ENCODE measurements around the gene MANBA.

The MANBA gene

DNA sequence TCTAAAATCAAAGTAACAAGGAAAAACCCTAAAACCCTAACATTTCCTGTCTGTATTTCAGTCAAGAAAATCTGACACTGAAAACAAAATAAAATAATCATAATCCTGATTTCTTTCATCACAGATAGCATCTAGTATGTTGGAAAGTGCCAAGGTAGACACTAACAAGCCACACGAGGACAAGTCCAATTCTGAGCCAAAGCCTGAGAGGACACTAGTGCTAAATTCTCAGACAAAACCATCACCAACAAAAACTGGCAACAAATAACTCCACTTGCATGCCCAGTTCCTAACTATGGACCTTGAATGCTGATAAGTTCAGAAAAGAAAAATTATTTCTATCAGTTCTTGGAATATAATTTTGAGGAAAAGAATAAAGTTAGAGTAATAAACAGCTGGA is 113.7 kb downstream of the MANBA start:
- Histone ChIP-seq H3K36me3 (ENCODE audit: insufficient read depth, low read length) (no peaks in the 10 kb centered on the region), H3K9me3 (ENCODE audit: control insufficient read depth, insufficient read depth, low read length) (no peaks in the 10 kb centered on the region), H3K9ac (ENCODE audit: low read depth, low read length) (no peak overlapping the region), H3K4me1 (ENCODE audit: insufficient read depth, low read length) (no peaks in the 10 kb centered on the region)

DNA sequence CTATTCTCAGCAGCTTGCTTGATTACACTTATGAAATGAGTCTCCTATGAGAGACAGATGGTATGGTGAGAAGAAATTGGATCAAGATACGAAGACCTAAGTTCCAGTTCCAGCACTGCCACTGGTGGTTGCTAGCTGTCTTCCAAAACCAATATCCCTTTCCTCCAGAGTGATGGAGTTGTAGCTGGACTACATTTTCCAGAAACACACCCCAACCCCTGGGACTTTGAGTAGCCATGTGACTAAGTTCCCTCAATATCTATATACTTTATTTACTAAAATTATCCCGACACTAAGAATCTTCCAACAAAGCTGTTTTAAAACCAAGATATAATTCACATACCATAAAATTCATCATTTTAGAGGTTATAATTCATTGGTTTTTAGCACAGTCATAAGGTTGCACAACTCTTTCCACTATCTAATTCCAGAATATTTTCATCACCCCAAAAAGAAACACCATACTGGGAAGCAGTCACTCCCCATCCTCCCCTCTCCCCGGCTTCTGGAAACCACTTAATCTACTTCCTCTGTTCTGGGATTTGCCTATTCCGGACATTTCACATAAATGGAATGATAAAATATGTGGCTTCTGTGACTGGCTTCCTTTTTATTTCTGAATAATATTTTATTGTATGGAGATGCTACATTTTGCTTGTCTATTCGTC is 118.0 kb downstream of the MANBA start:
- no peaks in the 10 kb centered on the region for H3K36me3 ChIP-seq (ENCODE audit: insufficient read depth, low read length)
- H3K9me3 ChIP-seq (ENCODE audit: control insufficient read depth, insufficient read depth, low read length): no peaks in the 10 kb centered on the region
- no peaks in the 10 kb centered on the region for H3K4me1 ChIP-seq (ENCODE audit: insufficient read depth, low read length)
- no peak overlapping the region for H3K9ac ChIP-seq (ENCODE audit: low read depth, low read length)

DNA sequence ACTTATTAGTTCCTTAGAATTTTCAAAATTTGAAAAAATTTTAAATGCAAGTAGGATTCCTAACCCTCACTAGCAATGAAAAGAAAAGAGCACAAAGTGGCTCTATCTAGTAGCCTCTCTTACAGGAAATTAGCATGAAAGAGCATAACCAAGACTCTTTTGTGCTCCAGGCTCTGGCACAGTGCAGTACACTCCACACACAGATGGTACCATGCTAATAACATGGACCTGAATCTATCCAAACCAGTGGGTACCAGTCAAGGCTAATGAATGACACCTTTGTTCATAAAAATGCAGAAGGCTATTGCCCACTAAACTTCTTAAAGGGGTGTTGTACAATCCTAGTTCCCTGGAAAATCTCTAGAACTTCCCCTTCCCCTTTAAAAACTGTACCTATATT is 119.0 kb downstream of the MANBA start:
- no peaks in the 10 kb centered on the region for H3K4me1 ChIP-seq (ENCODE audit: insufficient read depth, low read length)
- H3K9me3 ChIP-seq (ENCODE audit: control insufficient read depth, insufficient read depth, low read length): no peaks in the 10 kb centered on the region

DNA sequence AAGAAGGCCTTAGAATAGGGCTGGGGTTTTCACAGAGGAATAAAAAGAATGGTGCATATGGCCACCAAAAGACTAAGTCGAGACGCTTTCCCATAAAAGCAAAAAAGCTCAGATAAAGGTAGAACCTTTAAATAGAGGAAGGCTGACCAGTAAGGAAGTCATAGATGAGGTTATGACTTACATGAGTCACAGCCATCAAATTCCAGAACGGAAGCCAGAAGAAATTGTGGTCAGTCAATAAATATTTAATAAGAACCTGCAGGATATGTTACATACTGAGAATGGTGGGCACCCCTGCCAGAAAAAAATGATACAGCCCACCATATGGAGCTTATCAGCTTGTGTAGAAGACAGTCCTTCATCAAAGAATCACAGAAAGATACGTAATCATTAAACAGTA is 120.1 kb downstream of the MANBA start:
- no peak overlapping the region for H3K9ac ChIP-seq (ENCODE audit: low read depth, low read length)
- H3K36me3 ChIP-seq (ENCODE audit: insufficient read depth, low read length): no peaks in the 10 kb centered on the region
- no peaks in the 10 kb centered on the region for H3K9me3 ChIP-seq (ENCODE audit: control insufficient read depth, insufficient read depth, low read length)
- no peaks in the 10 kb centered on the region for H3K4me1 ChIP-seq (ENCODE audit: insufficient read depth, low read length)

More for the DNA sequence above, 119.0 kb downstream of the MANBA start:
- Histone ChIP-seq H3K9ac (ENCODE audit: low read depth, low read length) (no peak overlapping the region), H3K36me3 (ENCODE audit: insufficient read depth, low read length) (no peaks in the 10 kb centered on the region)

DNA sequence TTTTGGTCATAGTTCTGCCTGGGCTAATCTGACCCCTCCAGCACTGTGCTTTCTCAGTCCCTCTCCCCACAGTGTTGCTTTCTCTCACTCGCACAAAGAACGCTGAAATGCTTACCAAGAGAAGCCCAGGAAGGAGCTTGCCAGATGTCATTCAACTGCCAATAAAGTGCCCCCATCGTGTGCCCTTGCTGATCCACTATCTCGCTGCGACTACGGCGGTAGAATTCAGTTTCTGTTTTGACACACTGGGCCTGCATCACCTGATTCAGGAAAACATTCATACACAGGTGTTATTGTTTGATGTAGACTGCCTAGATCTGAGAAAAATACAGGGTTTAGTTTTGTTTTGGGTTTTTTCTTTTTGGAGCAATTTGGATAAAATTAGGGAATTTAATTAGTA is 121.2 kb downstream of the MANBA start:
- Histone ChIP-seq H3K9me3 (ENCODE audit: control insufficient read depth, insufficient read depth, low read length) (no peaks in the 10 kb centered on the region), H3K36me3 (ENCODE audit: insufficient read depth, low read length) (no peaks in the 10 kb centered on the region), H3K9ac (ENCODE audit: low read depth, low read length) (no peak overlapping the region), H3K4me1 (ENCODE audit: insufficient read depth, low read length) (no peaks in the 10 kb centered on the region)

DNA sequence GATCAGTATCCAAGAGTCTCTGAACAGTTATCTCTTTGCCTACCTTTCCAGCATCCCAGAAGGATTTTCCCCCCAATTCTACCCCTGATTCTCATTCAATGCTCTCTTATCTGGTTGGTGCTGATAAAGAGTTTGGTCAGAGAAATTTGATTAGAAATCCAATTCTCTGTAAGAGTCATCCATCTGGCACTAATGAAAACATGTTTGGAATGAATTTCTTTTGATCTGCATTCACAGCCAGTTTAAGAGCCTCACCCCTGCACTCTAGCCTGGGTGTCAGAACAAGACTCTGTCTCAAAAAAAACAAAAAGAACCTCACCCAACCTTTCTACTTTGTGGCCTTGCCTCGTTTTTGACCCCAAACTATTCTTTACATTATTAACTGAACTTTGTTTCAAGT is 122.1 kb downstream of the MANBA start:
- H3K36me3 ChIP-seq (ENCODE audit: insufficient read depth, low read length): no peaks in the 10 kb centered on the region
- no peak overlapping the region for H3K9ac ChIP-seq (ENCODE audit: low read depth, low read length)
- H3K9me3 ChIP-seq (ENCODE audit: control insufficient read depth, insufficient read depth, low read length): no peaks in the 10 kb centered on the region

DNA sequence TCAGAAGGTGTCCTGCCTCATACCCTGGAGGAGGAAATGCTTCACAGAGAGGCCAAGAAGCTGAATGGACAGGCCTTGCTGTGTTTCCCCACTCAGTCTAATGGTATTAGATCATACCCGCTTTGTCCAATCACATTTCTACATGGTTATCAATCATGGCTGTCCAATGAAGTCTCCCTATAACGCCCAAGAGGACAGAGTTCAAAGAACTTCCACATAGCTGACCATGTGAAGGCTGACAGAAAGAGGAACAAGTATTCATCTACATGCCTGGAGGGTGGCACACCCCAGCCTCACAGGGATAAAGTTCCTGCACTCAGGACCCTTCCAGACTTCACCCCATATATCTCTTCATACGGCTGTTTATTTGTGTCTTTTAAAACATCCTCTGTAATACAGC is 123.4 kb downstream of the MANBA start:
- H3K9me3 ChIP-seq (ENCODE audit: control insufficient read depth, insufficient read depth, low read length): no peaks in the 10 kb centered on the region
- H3K36me3 ChIP-seq (ENCODE audit: insufficient read depth, low read length): no peaks in the 10 kb centered on the region
- no peak overlapping the region for H3K9ac ChIP-seq (ENCODE audit: low read depth, low read length)
- H3K4me1 ChIP-seq (ENCODE audit: insufficient read depth, low read length): no peaks in the 10 kb centered on the region

More for the DNA sequence above, 122.1 kb downstream of the MANBA start:
- H3K4me1 ChIP-seq (ENCODE audit: insufficient read depth, low read length): no peaks in the 10 kb centered on the region

DNA sequence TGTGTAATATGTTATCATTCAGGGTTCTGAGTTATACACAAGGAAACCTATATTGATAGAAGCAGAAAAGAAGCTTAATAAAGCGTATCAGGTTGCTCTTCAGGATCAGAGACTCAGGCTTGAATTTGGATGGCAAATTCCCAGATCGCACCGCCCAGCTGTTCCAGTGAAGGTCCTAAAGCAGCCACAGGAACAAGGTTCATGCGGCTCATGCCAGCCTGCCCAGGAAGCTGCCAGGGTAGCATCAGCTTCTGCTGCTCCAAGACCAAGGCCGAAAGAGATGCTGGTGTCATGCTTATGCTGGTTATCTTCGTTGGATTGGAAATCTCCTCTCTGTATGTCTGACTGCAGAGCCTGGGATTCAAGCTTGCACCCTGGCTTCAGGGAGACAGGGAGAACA is 127.7 kb downstream of the MANBA start:
- Histone ChIP-seq H3K9me3 (ENCODE audit: control insufficient read depth, insufficient read depth, low read length) (no peaks in the 10 kb centered on the region), H3K9ac (ENCODE audit: low read depth, low read length) (no peak overlapping the region), H3K4me1 (ENCODE audit: insufficient read depth, low read length) (no peaks in the 10 kb centered on the region), H3K36me3 (ENCODE audit: insufficient read depth, low read length) (no peaks in the 10 kb centered on the region)

DNA sequence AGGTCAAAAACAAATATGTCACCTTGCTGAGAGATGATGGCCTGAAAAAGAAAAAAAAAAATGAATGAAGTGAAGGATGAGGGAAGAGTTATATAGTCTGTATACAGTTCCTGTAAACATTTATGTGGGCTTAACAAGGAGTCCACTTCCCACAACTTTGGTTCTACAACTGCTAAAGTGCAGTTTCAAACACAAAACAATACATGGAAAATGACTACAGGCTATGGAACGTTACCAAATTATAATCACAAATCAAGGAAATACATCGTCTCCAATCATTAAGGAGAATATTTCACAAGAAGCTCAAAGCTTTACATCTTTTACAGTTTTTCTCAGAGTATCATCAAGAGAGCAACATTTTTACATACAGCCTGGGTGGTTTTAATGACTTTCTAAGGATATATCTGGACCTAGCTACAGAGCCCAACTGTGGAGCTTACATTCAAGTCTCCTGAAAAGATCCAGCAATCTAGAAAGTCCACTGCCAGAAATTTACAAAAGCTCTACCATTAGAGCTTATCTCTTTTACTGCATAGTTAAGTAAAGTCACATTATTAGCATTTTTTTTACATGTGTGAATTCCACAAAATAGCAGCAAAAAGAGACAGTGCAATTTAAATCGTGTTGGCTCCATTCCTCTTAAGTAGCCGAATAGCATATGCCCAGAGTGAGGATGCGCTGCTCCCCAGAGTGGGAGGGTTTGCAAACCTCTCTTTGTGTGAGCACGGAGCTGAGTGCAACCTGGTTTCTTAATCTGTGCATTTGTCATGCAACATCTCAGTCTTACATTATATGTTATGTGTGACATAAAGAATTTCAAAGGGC is 128.3 kb downstream of the MANBA start:
- Histone ChIP-seq H3K4me1 (ENCODE audit: insufficient read depth, low read length) (no peaks in the 10 kb centered on the region), H3K9ac (ENCODE audit: low read depth, low read length) (no peak overlapping the region), H3K36me3 (ENCODE audit: insufficient read depth, low read length) (no peaks in the 10 kb centered on the region), H3K9me3 (ENCODE audit: control insufficient read depth, insufficient read depth, low read length) (no peaks in the 10 kb centered on the region)

DNA sequence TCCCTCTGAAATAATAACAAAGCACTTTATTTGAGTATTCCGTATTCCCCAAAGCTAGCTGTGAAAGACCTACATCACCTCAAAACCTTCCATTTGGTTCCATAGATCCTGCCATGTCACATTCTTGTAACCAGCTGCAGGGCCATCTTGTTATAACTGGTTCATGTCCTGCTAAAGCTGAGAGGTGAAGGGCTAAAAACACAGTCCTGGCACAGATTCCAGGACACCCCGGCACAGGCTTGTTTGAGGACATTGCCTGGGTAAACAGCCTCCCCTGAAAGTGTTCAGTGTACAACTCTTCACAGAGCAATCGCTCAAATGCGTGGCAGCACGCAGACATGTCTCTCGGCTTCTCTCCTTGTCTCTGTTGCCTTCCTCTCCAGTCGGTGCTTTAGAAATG is 129.2 kb downstream of the MANBA start:
- Histone ChIP-seq H3K9ac (ENCODE audit: low read depth, low read length) (no peak overlapping the region), H3K36me3 (ENCODE audit: insufficient read depth, low read length) (no peaks in the 10 kb centered on the region), H3K9me3 (ENCODE audit: control insufficient read depth, insufficient read depth, low read length) (no peaks in the 10 kb centered on the region), H3K4me1 (ENCODE audit: insufficient read depth, low read length) (no peaks in the 10 kb centered on the region)

DNA sequence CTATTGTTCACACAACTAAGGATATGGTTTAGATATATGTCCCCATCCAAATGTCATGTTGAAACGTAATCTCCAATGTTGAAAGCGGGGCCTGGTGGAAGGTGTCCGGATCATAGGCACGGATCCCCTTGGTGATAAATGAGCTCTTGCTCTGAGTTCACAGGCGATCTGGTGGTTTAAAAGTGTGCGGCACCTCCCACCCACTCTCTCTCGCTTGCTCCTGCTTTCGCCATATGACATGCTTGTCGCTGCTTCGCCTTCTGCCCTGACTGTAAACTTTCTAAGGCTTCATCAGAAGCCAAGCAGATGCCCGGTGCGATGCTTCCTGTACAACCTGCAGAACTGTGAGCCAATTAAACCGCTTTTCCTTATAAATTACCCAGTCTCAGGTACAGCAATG is 131.1 kb downstream of the MANBA start:
- no peaks in the 10 kb centered on the region for H3K9me3 ChIP-seq (ENCODE audit: control insufficient read depth, insufficient read depth, low read length)
- no peaks in the 10 kb centered on the region for H3K36me3 ChIP-seq (ENCODE audit: insufficient read depth, low read length)
- H3K4me1 ChIP-seq (ENCODE audit: insufficient read depth, low read length): no peaks in the 10 kb centered on the region
- no peak overlapping the region for H3K9ac ChIP-seq (ENCODE audit: low read depth, low read length)

DNA sequence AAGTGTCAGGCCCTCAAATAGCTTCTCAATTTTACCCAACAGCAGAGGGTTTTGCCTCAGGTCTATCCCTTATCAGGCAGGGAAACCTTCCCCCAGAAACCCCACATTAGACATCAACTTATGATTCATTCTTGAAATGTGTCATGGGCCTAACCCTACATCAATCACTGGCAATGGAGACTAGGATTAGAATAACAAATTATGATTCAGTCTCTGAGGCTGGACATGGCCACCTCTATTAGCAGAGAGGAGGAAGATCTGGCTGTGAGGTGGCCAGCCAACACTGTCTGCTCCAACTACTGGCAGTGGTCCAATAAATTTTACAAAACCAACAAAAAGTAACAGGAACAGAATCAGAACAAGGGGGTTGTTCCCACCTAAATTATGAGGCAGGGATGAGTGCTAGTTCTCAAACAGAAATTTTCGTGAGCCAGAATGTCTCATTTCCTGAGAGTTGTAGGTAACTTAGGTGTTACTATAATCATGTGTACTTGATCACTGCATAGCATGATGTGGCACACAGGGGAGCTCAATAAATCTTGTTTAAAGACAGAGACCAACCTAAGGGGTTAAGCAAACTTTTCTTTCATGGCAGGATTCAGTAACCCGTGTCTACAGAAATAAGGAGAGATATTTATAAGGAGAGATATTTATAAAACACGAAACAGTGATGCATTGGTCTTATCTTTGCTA is 132.8 kb downstream of the MANBA start:
- Histone ChIP-seq H3K9ac (ENCODE audit: low read depth, low read length) (no peak overlapping the region), H3K4me1 (ENCODE audit: insufficient read depth, low read length) (no peaks in the 10 kb centered on the region), H3K9me3 (ENCODE audit: control insufficient read depth, insufficient read depth, low read length) (no peaks in the 10 kb centered on the region), H3K36me3 (ENCODE audit: insufficient read depth, low read length) (no peaks in the 10 kb centered on the region)

DNA sequence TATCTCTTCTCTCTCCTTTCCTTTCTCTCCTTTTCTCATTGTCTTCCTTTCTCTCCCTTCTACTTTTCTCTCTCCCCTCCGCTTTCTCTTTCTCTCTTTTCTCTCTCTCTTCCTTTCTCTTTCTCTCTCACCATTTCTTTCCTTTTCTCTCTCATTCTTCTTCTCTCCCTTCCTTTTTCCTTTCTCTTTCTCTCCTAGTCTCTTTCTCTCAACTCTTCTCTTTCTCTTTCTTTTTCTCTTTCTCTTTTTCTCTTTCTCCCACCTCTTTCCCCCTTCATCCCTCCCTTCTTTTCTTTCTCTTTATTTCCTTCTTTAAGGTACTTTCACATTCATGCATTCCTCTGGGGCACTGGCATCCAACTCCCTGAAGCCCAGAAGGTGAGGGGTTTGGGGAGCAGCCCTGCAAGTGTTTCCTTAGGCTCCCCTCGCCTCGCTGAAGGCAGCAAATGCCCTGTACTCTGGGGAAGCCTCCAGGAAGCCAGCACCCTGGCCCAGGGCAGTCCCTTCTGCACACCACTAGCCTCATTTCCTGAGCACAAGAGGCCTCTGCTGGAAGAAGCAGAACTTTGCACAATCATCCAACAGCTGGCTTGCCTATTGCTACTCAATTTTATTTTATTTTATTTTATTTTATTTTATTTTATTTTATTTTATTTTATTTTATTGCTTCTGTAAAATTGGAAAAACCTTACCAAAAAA is 135.4 kb downstream of the MANBA start:
- Histone ChIP-seq H3K4me1 (ENCODE audit: insufficient read depth, low read length) (no peaks in the 10 kb centered on the region), H3K9ac (ENCODE audit: low read depth, low read length) (no peak overlapping the region), H3K36me3 (ENCODE audit: insufficient read depth, low read length) (no peaks in the 10 kb centered on the region), H3K9me3 (ENCODE audit: control insufficient read depth, insufficient read depth, low read length) (no peaks in the 10 kb centered on the region)

DNA sequence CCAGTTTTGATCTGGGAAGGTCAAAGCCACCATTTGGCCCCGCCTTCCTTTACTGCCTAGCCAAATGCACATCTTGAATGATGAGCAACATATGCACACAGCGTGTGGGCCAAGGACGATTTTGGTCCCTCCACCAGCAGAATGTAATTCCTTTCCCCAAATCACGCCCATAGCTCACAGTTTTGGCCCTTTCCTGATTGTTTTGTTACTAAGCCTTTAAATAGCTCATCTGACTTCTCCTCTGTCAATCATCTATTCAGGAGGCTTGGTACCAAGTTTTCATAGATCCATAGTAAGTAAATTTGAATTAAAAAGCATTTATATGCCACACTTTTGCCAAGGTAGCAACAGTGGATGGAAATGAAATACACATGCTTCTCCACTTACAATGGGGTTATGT is 136.3 kb downstream of the MANBA start:
- Histone ChIP-seq H3K36me3 (ENCODE audit: insufficient read depth, low read length) (no peaks in the 10 kb centered on the region), H3K9ac (ENCODE audit: low read depth, low read length) (no peak overlapping the region), H3K9me3 (ENCODE audit: control insufficient read depth, insufficient read depth, low read length) (no peaks in the 10 kb centered on the region), H3K4me1 (ENCODE audit: insufficient read depth, low read length) (no peaks in the 10 kb centered on the region)

Data from ES-I3 (cell line).